Measurements from ENCODE around the gene RELA. TPM values are rescaled to one million over a fixed set of nuclear protein-coding genes. Genes with fewer than 3 reads are reported as not detected.
A peak's percentile ranks its signal among the peaks of the same experiment; 100 is the strongest.

RELA gene
- total RNA-seq, 1 donor from 2014 or later = 50.3 TPM

GRCh38 chr11:65629579-65629978 lies 33.1 kb downstream of the RELA start:
- no peak for ATAC-seq

GRCh38 chr11:65627202-65627601 lies 35.5 kb downstream of the RELA start:
- no peak for ATAC-seq

DNA sequence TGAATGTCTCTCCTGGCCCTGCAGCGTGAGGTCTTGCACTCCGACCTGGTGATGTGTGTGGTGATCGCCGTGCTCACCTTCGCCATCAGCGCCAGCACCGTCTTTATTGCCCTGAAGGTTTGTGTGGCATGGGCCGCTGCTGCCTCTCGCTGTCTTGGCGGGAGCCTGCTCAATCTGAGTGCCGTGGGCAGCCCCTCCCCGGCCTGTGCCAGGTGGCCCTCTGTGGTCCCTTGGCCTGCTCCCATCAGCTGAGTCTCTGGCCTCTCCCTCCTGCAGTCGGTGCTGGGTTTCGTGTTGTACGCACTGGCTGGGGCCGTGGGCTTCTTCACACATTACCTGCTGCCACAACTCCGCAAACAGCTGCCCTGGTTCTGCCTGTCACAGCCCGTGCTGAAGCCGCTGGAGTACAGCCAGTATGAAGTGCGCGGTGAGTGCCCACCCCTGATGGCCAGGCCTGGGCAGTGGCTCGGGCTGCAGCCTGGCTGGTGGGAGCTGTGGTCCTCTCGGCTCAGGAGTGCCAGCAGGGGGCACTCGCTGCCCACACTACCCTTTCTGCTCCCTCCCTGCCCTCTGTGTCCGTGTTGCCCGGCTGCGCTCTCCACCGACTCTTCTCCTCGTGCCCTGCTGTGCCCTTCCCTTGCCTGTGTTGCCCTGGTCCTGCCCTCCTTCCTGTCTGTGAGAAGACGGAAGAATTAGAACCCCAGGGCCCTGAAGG lies 36.9 kb downstream of the RELA start:
- ATAC-seq = peak; percentile 41

DNA sequence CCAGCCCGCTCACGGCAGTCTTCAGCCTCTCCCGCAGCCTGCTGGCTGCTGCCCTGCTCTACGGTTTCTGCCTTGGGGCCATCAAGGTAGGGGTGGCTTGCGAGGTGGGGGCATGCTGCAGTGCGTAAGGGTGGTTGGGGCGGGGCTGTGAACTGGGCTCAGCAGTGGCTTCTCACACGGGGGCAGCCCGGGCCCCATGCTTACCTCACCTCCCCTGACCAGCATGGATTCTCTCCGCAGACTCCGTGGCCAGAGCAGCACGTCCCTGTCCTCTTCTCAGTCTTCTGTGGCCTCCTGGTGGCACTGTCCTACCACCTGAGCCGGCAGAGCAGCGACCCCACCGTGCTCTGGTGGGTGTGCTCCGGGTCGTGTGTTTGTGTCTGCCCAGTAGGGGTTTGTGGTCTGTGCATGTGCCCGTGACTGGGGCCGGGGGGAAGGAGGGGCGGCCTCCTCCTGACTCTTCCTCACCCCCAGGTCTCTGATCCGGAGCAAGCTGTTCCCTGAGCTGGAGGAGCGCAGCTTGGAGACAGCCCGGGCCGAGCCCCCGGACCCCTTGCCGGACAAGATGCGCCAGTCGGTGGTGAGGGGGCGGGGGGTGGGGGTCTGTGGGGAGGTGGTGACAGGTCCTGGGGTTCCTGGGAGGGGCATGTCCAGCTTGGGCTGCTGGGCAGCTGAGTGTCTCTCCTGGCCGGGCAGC lies 37.6 kb downstream of the RELA start:
- no peak for ATAC-seq

DNA sequence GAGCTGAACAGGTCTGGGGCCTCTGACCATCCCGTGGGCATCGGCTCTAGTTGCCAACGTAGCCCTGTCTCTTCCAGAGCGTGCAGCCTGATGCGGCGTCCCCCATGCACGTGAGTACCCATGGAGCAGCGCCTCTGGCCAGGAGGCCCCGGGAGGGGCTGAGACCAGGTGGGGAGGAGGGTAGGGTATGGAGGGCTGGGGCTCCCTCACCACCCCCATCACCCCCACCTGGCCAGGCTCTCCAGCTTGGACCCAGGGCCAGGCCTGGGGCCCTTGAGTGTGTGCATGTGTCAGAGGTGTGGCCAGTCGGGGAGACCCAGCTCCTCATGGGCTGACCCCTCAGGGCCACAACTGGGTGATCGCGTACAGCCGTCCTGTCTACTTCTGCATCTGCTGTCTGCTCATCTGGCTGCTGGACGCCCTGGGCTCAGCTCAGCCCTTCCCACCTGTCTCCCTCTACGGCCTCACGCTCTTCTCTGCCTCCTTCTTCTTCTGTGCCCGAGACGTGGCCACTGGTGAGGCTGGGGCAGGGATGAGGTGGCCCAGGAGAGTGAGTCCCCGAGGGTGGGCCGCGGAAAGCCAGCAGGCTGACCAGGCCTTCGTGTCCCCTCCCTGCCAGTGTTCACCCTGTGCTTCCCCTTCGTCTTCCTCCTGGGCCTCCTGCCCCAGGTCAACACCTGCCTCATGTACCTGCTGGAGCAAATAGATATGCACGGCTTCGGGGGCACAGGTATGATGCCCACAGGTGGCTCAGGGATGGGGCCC lies 38.7 kb downstream of the RELA start:
- ATAC-seq = no peak

GRCh38 chr11:65623177-65623576 lies 39.5 kb downstream of the RELA start:
- no peak for ATAC-seq

DNA sequence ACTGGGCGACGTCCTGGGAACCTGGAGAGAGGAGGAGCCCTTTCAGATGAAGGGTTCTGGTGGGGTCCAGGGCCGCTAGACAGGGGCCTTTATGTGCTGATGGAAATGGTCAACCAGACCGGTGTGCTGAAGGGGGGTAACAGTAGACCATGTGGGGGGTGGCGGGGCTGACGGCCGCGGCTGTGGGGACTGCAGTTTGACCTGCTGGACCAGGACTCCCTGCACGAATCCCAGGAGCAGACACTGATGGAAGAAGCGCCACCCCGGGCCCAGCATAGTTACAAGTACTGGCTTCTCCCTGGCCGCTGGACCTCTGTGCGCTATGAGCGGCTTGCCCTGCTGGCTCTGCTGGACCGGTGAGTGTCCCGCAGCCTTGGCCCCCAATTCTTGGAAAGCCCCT lies 40.7 kb downstream of the RELA start:
- no peak for ATAC-seq

DNA sequence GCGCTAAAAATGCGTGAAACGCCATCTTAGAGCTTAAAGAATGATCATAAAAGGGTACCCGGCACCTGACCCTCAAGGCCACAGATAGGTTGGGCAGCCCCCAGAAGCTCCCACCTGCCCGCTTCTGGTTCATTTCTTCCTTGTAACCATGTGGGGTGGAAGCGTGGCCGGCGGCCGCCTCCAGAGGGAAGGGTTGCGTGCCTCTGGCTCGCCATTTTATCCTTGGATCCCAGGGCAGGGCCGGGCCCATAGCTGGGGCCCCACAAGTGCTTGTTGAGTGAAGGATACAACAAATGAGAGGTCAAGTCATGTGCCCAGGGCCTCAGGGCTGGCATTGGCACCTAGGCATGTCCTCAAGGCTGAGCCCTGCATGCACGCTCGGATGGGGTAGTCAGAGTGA lies 41.3 kb downstream of the RELA start:
- ATAC-seq = no peak

GRCh38 chr11:65620666-65621065 lies 42.0 kb downstream of the RELA start:
- no peak for ATAC-seq

- no peak for ATAC-seq
Measured at GRCh38 chr11:65619281-65619928, 43.3 kb downstream of the RELA start.

DNA sequence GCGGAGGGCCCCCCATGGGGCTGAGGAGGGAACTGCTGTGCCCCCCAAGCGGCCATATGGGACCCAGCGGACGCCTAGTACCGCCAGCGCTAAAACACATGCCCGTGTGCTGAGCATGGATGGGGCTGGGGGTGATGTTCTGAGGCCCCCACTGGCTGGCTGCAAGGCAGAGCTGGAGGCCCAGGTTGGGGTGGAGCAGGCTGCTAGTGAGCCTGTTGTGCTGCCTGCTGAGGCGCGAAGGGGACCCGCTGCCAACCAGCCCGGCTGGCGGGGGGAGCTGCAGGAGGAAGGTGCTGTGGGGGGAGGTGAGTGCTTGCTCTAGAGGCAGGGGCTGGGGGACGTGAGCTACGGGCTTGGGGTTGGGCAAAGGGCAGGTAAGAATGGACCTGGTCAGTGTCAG lies 44.0 kb downstream of the RELA start:
- ATAC-seq = no peak

DNA sequence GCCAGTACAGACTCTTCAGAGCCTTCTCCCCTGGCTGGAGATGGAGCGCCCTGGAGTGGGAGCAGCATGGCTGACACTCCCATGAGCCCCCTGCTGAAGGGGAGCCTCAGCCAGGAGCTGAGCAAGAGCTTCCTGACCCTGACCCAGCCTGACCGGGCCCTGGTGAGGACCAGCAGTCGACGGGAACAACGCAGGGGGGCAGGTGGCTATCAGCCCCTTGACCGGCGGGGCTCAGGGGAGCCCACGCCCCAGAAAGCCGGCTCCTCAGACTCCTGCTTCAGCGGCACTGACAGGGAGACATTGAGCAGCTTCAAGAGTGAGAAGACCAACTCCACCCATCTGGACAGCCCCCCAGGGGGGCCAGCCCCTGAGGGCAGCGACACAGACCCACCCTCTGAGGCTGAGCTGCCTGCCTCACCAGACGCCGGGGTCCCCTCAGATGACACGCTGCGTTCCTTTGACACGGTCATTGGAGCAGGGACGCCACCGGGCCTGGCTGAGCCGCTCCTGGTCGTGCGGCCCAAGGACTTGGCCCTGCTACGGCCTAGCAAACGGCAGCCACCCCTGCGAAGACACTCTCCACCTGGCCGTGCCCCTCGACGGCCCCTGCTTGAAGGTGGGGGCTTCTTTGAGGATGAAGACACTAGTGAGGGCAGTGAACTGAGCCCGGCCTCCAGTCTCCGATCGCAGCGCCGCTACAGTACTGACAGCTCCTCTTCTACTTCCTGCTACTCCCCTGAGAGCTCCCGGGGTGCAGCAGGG lies 44.5 kb downstream of the RELA start:
- no peak for ATAC-seq

- ATAC-seq = no peak
Measured at GRCh38 chr11:65617136-65617850, 45.4 kb downstream of the RELA start.

DNA sequence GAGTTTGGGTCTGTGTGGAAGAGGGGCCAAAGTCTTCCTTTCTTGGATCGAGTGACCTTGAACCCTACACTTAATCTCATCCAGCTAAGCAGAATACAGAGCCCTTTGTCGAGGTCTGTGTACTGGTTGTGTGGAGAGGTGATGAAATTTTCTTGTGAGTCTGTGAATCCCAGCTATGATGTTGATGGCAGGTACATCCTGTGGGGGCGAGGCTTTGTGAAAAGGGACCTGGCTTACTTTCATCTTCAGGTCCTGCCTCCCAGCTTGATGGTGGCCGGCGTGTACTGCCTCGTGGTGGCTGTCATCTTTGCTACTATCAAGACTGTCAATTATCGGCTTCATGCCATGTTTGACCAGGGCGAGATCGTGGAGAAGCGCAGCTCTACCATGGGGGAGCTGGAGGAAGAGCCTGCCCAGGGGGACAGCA lies 46.1 kb downstream of the RELA start:
- no peak for ATAC-seq

DNA sequence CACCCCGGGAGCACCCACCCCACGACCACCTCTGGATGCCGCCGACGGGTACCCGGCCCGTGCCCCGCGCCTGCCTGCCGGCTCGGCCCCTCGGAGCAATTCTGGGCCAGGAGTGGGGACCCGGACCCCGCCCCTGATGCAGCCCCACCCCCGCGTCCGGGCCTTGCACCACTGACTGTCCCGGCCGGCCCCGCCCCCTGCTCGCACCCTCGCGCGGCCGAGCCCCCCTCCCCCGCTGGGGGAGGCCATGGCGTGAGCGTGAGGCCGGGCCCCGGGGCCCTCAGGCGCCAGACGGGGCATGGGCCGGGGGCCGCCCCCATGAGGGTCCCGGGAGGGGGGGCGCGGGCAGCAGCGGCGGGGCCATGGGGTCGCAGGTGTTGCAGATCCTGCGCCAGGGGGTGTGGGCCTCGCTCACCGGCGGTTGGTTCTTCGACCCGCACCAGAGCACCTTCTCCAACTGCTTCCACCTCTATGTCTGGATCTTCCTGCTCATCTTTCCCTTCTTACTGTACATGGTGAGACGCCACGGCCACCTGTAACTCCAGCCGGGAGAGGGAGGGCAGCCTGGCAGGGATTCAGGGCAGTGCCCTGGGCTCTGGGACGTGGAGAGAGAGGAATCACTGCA lies 46.7 kb downstream of the RELA start:
- ATAC-seq = peak; percentile 5

DNA sequence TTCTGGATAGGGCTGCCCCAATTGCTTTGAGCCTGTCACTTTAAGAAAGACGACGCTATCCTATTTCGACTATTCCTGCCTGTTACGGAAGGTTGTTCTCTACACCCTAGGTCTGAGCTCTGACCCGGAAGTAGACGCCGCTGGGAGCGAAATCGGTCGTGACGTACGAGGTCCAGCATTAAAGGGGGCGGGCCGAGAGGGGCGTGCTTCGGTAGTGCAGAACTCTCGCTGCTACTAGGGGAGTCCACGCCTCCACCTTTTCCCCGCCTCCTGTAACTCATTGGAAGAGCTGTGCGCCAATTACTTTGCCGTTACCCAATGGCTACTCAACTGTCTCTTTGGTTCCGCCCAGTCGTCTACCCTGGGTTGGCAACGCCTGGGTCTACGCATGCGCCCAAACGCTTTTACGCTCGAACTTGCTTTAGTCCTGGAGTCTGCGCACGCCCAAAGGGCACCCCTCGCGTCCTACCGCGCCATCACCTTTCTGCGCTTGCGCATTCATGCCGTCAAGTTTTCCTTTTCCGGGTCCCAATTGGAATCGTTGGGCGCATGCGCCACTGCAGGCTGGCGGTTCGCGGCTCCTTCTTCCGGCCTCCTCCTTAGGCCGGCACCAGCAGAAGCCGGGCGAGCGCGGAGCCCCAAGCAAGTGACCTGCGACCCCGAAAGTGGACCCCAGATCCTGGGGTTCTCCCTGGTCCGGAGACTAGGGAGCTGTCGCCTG lies 47.3 kb downstream of the RELA start, which contains the start of gene PCNX3:
Gene PCNX3 (plus strand): TSS at position 548 of the 721 bp plus-strand sequence. CDS start 536 bp downstream, outside the sequence.
- peak; percentile 85 for ATAC-seq

GRCh38 chr11:65613091-65613928 lies 49.4 kb downstream of the RELA start:
- peak; percentile 0 for ATAC-seq

- ATAC-seq = no peak
Measured at GRCh38 chr11:65612691-65613090, 50.0 kb downstream of the RELA start.

All from esophagus mucosa (tissue), 1 donor.